HK-2 (cell line): ENCODE measurements around the gene NDUFV1.
"Not testable (repeated sequence)": the region's sequence is repeated elsewhere in the genome, so short reads cannot be mapped to it uniquely, and the experiment has no call there.

ENCODE experiments used
- DNase-seq: peaks from one replicate; pipeline ENCODE4 v3.0.0-alpha.2; 2018; ENCODE audit not compliant: unreplicated experiment

NDUFV1 gene

GRCh38 chr11:67586568-67587250 lies 20.0 kb upstream of the NDUFV1 start:
- DNase-seq: no peak

GRCh38 chr11:67588136-67588503 lies 18.6 kb upstream of the NDUFV1 start:
- no peak for DNase-seq

GRCh38 chr11:67588899-67589415 lies 17.8 kb upstream of the NDUFV1 start:
- not testable (repeated sequence) for DNase-seq

- DNase-seq: no peak
Observed at GRCh38 chr11:67592880-67593564, 13.7 kb upstream of the NDUFV1 start.

GRCh38 chr11:67593565-67593905 lies 13.2 kb upstream of the NDUFV1 start:
- DNase-seq: no peak

- no peak for DNase-seq
Observed at GRCh38 chr11:67594480-67594879, 12.3 kb upstream of the NDUFV1 start.

- no peak for DNase-seq
Observed at GRCh38 chr11:67596753-67597300, 9.9 kb upstream of the NDUFV1 start.

- not testable (repeated sequence) for DNase-seq
Observed at GRCh38 chr11:67597458-67597857, 9.3 kb upstream of the NDUFV1 start.

- DNase-seq: not testable (repeated sequence)
Observed at GRCh38 chr11:67597963-67598362, 8.8 kb upstream of the NDUFV1 start.

GRCh38 chr11:67599149-67599548 lies 7.6 kb upstream of the NDUFV1 start:
- DNase-seq: no peak

- DNase-seq: no peak
Observed at GRCh38 chr11:67600324-67601029, 6.3 kb upstream of the NDUFV1 start.

- no peak for DNase-seq
Observed at GRCh38 chr11:67601098-67601497, 5.6 kb upstream of the NDUFV1 start.

- not testable (repeated sequence) for DNase-seq
Observed at GRCh38 chr11:67604119-67604518, 2.6 kb upstream of the NDUFV1 start.

- DNase-seq: no peak
Observed at GRCh38 chr11:67604815-67605214, 1.9 kb upstream of the NDUFV1 start.

GRCh38 chr11:67605231-67606011 lies 1.3 kb upstream of the NDUFV1 start:
- DNase-seq: no peak

GRCh38 chr11:67606093-67606491 lies 644 bp upstream of the NDUFV1 start:
- DNase-seq: no peak

GRCh38 chr11:67607507-67607906 lies 771 bp downstream of the NDUFV1 start:
- no peak for DNase-seq

- no peak for DNase-seq
Observed at GRCh38 chr11:67608486-67608885, 1.8 kb downstream of the NDUFV1 start.

GRCh38 chr11:67609316-67609715 lies 2.6 kb downstream of the NDUFV1 start:
- DNase-seq: no peak

GRCh38 chr11:67610302-67610868 lies 3.6 kb downstream of the NDUFV1 start:
- no peak for DNase-seq

- DNase-seq: no peak
Observed at GRCh38 chr11:67611165-67611564, 4.4 kb downstream of the NDUFV1 start.
